ENCODE results near the gene CGRRF1.

The CGRRF1 gene

GRCh38 chr14:54572316-54572715 is 62.6 kb downstream of the CGRRF1 start:
- Histone ChIP-seq H2BK12ac (ENCODE audit: low read length) (no peak overlapping the region), H4K91ac (ENCODE audit: low read depth, low read length) (no peak overlapping the region), H3K27me3 (ENCODE audit: insufficient read depth, low read length) (no peaks in the 10 kb centered on the region), H3K23ac (ENCODE audit: low read length) (no peak overlapping the region), H2BK5ac (ENCODE audit: low read depth, low read length, poor library complexity) (no peak overlapping the region), H3K18ac (ENCODE audit: low read length) (no peak overlapping the region), H3K4me2 (ENCODE audit: low read length) (no peak overlapping the region), H3K4me1 (ENCODE audit: control insufficient read depth in 1 of 2, insufficient read depth in 2 of 2, low read length in 2 of 2) (peaks cover 12 to 24% of the 10 kb centered on the region in 2 experiments), H3K36me3 (ENCODE audit: control insufficient read depth in 1 of 2, insufficient read depth in 2 of 2, low read length in 2 of 2) (peaks cover 2 to 4% of the 10 kb centered on the region in 2 experiments), H4K12ac (ENCODE audit: low read depth, low read length) (no peak overlapping the region), H4K8ac (ENCODE audit: low read depth, low read length) (no peak overlapping the region), H3K79me1 (ENCODE audit: low read length) (peaks cover 8% of the 10 kb centered on the region), H3K9ac (ENCODE audit: low read length) (no peak overlapping the region), H2BK120ac (ENCODE audit: insufficient read depth, low read length, poor library complexity) (no peak overlapping the region), H2AK5ac (ENCODE audit: low read length) (no peak overlapping the region), H3K14ac (ENCODE audit: low read length) (no peak overlapping the region), H3K4me3 (ENCODE audit: low read depth, low read length) (no peak overlapping the region), H3K79me2 (ENCODE audit: control insufficient read depth, insufficient read depth, low read length, poor library complexity) (peaks cover 9% of the 10 kb centered on the region), H2AFZ (ENCODE audit: insufficient read depth, low read length, poor library complexity) (no peak overlapping the region), H3K9me3 (ENCODE audit: insufficient read depth, low read depth, low read length) (no peaks in the 10 kb centered on the region), H3K27ac (ENCODE audit: low read depth, low read length) (no peak overlapping the region), H3K4ac (ENCODE audit: low read depth, low read length) (no peak overlapping the region)
- WGBS (ENCODE audit: extremely low coverage, insufficient coverage, insufficient read length): no CpG with 5 or more reads among the region's 2 CpGs
- peak; percentile 54 to 84 for DNase-seq

- no peak overlapping the region for H3K4ac ChIP-seq (ENCODE audit: low read depth, low read length)
- H2BK120ac ChIP-seq (ENCODE audit: insufficient read depth, low read length, poor library complexity): no peak overlapping the region
- H3K4me3 ChIP-seq (ENCODE audit: low read depth, low read length): no peak overlapping the region
- no CpG with 5 or more reads among the region's 6 CpGs for WGBS (ENCODE audit: extremely low coverage, insufficient coverage, insufficient read length)
- no peaks in the 10 kb centered on the region for H3K27me3 ChIP-seq (ENCODE audit: insufficient read depth, low read length)
- no peak overlapping the region for H3K18ac ChIP-seq (ENCODE audit: low read length)
- no peaks in the 10 kb centered on the region for H3K79me2 ChIP-seq (ENCODE audit: control insufficient read depth, insufficient read depth, low read length, poor library complexity)
- no peak overlapping the region for H2BK5ac ChIP-seq (ENCODE audit: low read depth, low read length, poor library complexity)
- peaks cover 8 to 18% of the 10 kb centered on the region in 2 experiments for H3K4me1 ChIP-seq (ENCODE audit: control insufficient read depth in 1 of 2, insufficient read depth in 2 of 2, low read length in 2 of 2)
- no peak overlapping the region for H4K8ac ChIP-seq (ENCODE audit: low read depth, low read length)
- no peak overlapping the region for H4K12ac ChIP-seq (ENCODE audit: low read depth, low read length)
- no peaks in the 10 kb centered on the region for H3K9me3 ChIP-seq (ENCODE audit: insufficient read depth, low read depth, low read length)
- no peak overlapping the region for H3K4me2 ChIP-seq (ENCODE audit: low read length)
- H3K27ac ChIP-seq (ENCODE audit: low read depth, low read length): no peak overlapping the region
- H3K36me3 ChIP-seq (ENCODE audit: control insufficient read depth in 1 of 2, insufficient read depth in 2 of 2, low read length in 2 of 2): peaks cover 2 to 4% of the 10 kb centered on the region in 2 experiments
- no peak overlapping the region for H4K91ac ChIP-seq (ENCODE audit: low read depth, low read length)
- H2BK12ac ChIP-seq (ENCODE audit: low read length): no peak overlapping the region
- H2AFZ ChIP-seq (ENCODE audit: insufficient read depth, low read length, poor library complexity): no peak overlapping the region
- DNase-seq: no peak
- no peak overlapping the region for H2AK5ac ChIP-seq (ENCODE audit: low read length)
- H3K79me1 ChIP-seq (ENCODE audit: low read length): no peaks in the 10 kb centered on the region
- no peak overlapping the region for H3K14ac ChIP-seq (ENCODE audit: low read length)
- no peak overlapping the region for H3K23ac ChIP-seq (ENCODE audit: low read length)
- H3K9ac ChIP-seq (ENCODE audit: low read length): no peak overlapping the region
Measured at GRCh38 chr14:54574528-54574927, 64.8 kb downstream of the CGRRF1 start.

- Histone ChIP-seq H3K79me1 (ENCODE audit: low read length) (no peaks in the 10 kb centered on the region), H4K91ac (ENCODE audit: low read depth, low read length) (no peak overlapping the region), H3K14ac (ENCODE audit: low read length) (no peak overlapping the region), H2AK5ac (ENCODE audit: low read length) (no peak overlapping the region), H2AFZ (ENCODE audit: insufficient read depth, low read length, poor library complexity) (no peak overlapping the region), H3K79me2 (ENCODE audit: control insufficient read depth, insufficient read depth, low read length, poor library complexity) (peaks cover 2% of the 10 kb centered on the region), H3K27me3 (ENCODE audit: insufficient read depth, low read length) (no peaks in the 10 kb centered on the region), H3K9ac (ENCODE audit: low read length) (no peak overlapping the region), H3K4me2 (ENCODE audit: low read length) (no peak overlapping the region), H2BK5ac (ENCODE audit: low read depth, low read length, poor library complexity) (no peak overlapping the region), H3K9me3 (ENCODE audit: insufficient read depth, low read depth, low read length) (no peaks in the 10 kb centered on the region), H3K27ac (ENCODE audit: low read depth, low read length) (no peak overlapping the region), H2BK12ac (ENCODE audit: low read length) (no peak overlapping the region), H3K4me3 (ENCODE audit: low read depth, low read length) (no peak overlapping the region), H4K12ac (ENCODE audit: low read depth, low read length) (no peak overlapping the region), H3K36me3 (ENCODE audit: control insufficient read depth in 1 of 2, insufficient read depth in 2 of 2, low read length in 2 of 2) (peaks cover 2 to 6% of the 10 kb centered on the region in 2 experiments), H2BK120ac (ENCODE audit: insufficient read depth, low read length, poor library complexity) (no peak overlapping the region), H3K23ac (ENCODE audit: low read length) (no peak overlapping the region), H4K8ac (ENCODE audit: low read depth, low read length) (no peak overlapping the region), H3K4ac (ENCODE audit: low read depth, low read length) (no peak overlapping the region), H3K18ac (ENCODE audit: low read length) (no peak overlapping the region), H3K4me1 (ENCODE audit: control insufficient read depth in 1 of 2, insufficient read depth in 2 of 2, low read length in 2 of 2) (peaks cover 8 to 15% of the 10 kb centered on the region in 2 experiments)
- WGBS (ENCODE audit: extremely low coverage, insufficient coverage, insufficient read length): no CpG with 5 or more reads among the region's 6 CpGs
- DNase-seq: no peak
Measured at GRCh38 chr14:54577494-54577893, 67.8 kb downstream of the CGRRF1 start.

GRCh38 chr14:54577977-54578376 is 68.3 kb downstream of the CGRRF1 start:
- no peak overlapping the region for H2BK12ac ChIP-seq (ENCODE audit: low read length)
- no peaks in the 10 kb centered on the region for H3K9me3 ChIP-seq (ENCODE audit: insufficient read depth, low read depth, low read length)
- H2BK5ac ChIP-seq (ENCODE audit: low read depth, low read length, poor library complexity): no peak overlapping the region
- no peak overlapping the region for H3K4ac ChIP-seq (ENCODE audit: low read depth, low read length)
- no peak overlapping the region for H4K8ac ChIP-seq (ENCODE audit: low read depth, low read length)
- H3K23ac ChIP-seq (ENCODE audit: low read length): no peak overlapping the region
- no peak overlapping the region for H3K9ac ChIP-seq (ENCODE audit: low read length)
- H3K27me3 ChIP-seq (ENCODE audit: insufficient read depth, low read length): no peaks in the 10 kb centered on the region
- no CpG with 5 or more reads among the region's 3 CpGs for WGBS (ENCODE audit: extremely low coverage, insufficient coverage, insufficient read length)
- peaks cover 2 to 6% of the 10 kb centered on the region in 2 experiments for H3K36me3 ChIP-seq (ENCODE audit: control insufficient read depth in 1 of 2, insufficient read depth in 2 of 2, low read length in 2 of 2)
- H3K14ac ChIP-seq (ENCODE audit: low read length): no peak overlapping the region
- no peak overlapping the region for H4K12ac ChIP-seq (ENCODE audit: low read depth, low read length)
- no peak overlapping the region for H3K4me3 ChIP-seq (ENCODE audit: low read depth, low read length)
- no peak overlapping the region for H3K4me2 ChIP-seq (ENCODE audit: low read length)
- H3K27ac ChIP-seq (ENCODE audit: low read depth, low read length): no peak overlapping the region
- H3K79me2 ChIP-seq (ENCODE audit: control insufficient read depth, insufficient read depth, low read length, poor library complexity): peaks cover 2% of the 10 kb centered on the region
- no peak for DNase-seq
- peaks cover 8 to 15% of the 10 kb centered on the region in 2 experiments for H3K4me1 ChIP-seq (ENCODE audit: control insufficient read depth in 1 of 2, insufficient read depth in 2 of 2, low read length in 2 of 2)
- H3K18ac ChIP-seq (ENCODE audit: low read length): no peak overlapping the region
- H4K91ac ChIP-seq (ENCODE audit: low read depth, low read length): no peak overlapping the region
- no peaks in the 10 kb centered on the region for H3K79me1 ChIP-seq (ENCODE audit: low read length)
- no peak overlapping the region for H2BK120ac ChIP-seq (ENCODE audit: insufficient read depth, low read length, poor library complexity)
- H2AK5ac ChIP-seq (ENCODE audit: low read length): no peak overlapping the region
- no peak overlapping the region for H2AFZ ChIP-seq (ENCODE audit: insufficient read depth, low read length, poor library complexity)
